H1 (cell line): ENCODE data around the gene PUSL1.
A peak's percentile ranks its signal among the peaks of the same experiment; 100 is the strongest.

Experiments
- CEBPB ChIP-seq: IDR thresholded peaks from 2 replicates; pipeline ENCODE4 v1.6.1; 2012; ENCODE audit warnings: low read depth, low read length
- CHD2 ChIP-seq: IDR thresholded peaks from 2 replicates; pipeline ENCODE4 v1.6.1; 2012; ENCODE audit warnings: low read length, improper control_type of control experiment
- FOSL1 ChIP-seq: IDR thresholded peaks from 2 replicates; pipeline ENCODE4 v1.6.1; 2011; ENCODE audit warnings: mild to moderate bottlenecking, low read depth, low read length, moderate library complexity; ENCODE audit not compliant: insufficient read depth
- JUN ChIP-seq: IDR thresholded peaks from 2 replicates; pipeline ENCODE4 v1.6.1; 2011; ENCODE audit warnings: low read depth, mild to moderate bottlenecking, improper control_type of control experiment, low read length
- JUND ChIP-seq: IDR thresholded peaks from 2 replicates; pipeline ENCODE4 v1.6.1; 2011; ENCODE audit warnings: mild to moderate bottlenecking, improper control_type of control experiment, low read length
- PHF8 ChIP-seq: fragments of 200-600 bp; sonication (generic); conservative IDR thresholded peaks from 2 replicates; pipeline ENCODE4 v1.7.1; 2012; ENCODE audit warnings: low read depth, mild to moderate bottlenecking, inconsistent platforms, low read length, moderate library complexity
- POLR2A ChIP-seq, 2 experiments: IDR thresholded peaks; 1 replicate in 1 of 2; 2 replicates in 1 of 2; pipeline ENCODE4 v1.6.1; 2011; ENCODE audit warnings: low read depth in 2 of 2, low read length in 2 of 2, mild to moderate bottlenecking in 2 of 2; ENCODE audit errors: control extremely low read depth in 1 of 2
- POLR2AphosphoS5 ChIP-seq: IDR thresholded peaks from 2 replicates; pipeline ENCODE4 v1.6.1; 2011; ENCODE audit warnings: low read depth, low read length
- SIN3A ChIP-seq, 2 experiments: IDR thresholded peaks in 1 of 2; conservative IDR thresholded peaks in 1 of 2; 2 replicates each; pipeline ENCODE4 v1.6.1; 2011 to 2012; ENCODE audit warnings: low read length in 2 of 2, improper control_type of control experiment in 1 of 2, low read depth in 1 of 2, mild to moderate bottlenecking in 1 of 2
- SIX5 ChIP-seq: IDR thresholded peaks from 2 replicates; pipeline ENCODE4 v1.6.1; 2011; ENCODE audit warnings: mild to moderate bottlenecking, low read depth, low read length
- SUZ12 ChIP-seq: fragments of 200-600 bp; sonication (generic); IDR thresholded peaks from 2 replicates; pipeline ENCODE4 v1.6.1; 2012; ENCODE audit warnings: mild to moderate bottlenecking, inconsistent platforms, low read length, moderate library complexity, mixed read lengths
- TEAD4 ChIP-seq: IDR thresholded peaks from 2 replicates; pipeline ENCODE4 v1.6.1; 2012; ENCODE audit warnings: low read depth, low read length, inconsistent platforms, mixed read lengths
- TF ChIP-seq, protein P1 (sequence below), 3 experiments: IDR thresholded peaks; 1 replicate in 2 of 3; 2 replicates in 1 of 3; pipeline versions ENCODE4 v1.5.1 to v1.6.1; 2011; ENCODE audit warnings: low read length in 3 of 3, mild to moderate bottlenecking in 3 of 3, inconsistent platforms in 2 of 3, low read depth in 1 of 3, moderate library complexity in 1 of 3; ENCODE audit not compliant: insufficient read depth in 1 of 3; ENCODE audit errors: control extremely low read depth in 1 of 3
- TF ChIP-seq, protein P2 (sequence below): IDR thresholded peaks from 2 replicates; pipeline ENCODE4 v1.6.1; 2011; ENCODE audit warnings: low read depth, mild to moderate bottlenecking, low read length; ENCODE audit not compliant: insufficient read depth

DNA sequence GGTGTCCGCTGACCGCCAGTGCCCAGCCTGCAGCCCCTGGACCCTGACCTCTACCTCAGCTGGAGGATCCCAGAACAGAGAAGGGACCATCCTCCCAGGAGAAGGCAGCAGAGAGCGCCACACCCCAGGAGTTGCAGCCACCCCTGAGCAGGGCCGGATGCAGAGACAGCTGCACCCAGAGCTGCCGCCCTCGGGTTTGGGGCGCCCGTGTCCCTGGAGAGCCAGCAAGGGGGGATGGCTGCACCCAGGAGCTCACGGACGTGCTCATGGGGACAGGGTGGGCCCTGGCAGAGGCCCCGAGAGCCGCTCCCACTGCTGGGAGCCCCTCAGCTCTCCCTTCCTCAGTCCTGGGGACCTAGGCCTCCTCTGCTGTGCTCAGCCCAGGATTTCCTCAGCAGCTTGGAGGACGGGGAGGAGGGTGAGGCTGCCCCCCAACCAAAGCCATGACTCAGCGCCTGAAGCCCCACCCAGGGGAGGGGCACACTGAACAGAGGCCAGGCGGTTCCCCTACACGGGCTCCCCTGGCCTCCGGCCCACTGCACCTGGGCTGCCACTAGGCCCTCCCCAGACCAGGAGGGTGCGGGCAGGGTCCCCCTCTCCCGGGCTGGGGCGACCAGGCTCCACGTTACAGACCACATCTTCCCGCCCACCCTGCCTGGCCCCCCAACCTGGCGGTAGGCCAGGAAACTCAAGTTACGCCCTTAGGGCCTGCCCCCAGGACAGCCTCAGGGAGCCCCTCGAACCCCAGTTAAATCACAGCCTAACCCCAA lies 2.9 kb upstream of the PUSL1 start:
- TF ChIP-seq, protein P1, sequence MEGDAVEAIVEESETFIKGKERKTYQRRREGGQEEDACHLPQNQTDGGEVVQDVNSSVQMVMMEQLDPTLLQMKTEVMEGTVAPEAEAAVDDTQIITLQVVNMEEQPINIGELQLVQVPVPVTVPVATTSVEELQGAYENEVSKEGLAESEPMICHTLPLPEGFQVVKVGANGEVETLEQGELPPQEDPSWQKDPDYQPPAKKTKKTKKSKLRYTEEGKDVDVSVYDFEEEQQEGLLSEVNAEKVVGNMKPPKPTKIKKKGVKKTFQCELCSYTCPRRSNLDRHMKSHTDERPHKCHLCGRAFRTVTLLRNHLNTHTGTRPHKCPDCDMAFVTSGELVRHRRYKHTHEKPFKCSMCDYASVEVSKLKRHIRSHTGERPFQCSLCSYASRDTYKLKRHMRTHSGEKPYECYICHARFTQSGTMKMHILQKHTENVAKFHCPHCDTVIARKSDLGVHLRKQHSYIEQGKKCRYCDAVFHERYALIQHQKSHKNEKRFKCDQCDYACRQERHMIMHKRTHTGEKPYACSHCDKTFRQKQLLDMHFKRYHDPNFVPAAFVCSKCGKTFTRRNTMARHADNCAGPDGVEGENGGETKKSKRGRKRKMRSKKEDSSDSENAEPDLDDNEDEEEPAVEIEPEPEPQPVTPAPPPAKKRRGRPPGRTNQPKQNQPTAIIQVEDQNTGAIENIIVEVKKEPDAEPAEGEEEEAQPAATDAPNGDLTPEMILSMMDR (IDR thresholded peaks at IDR 0.05; ENCODE audit: control extremely low read depth in 1 of 3, insufficient read depth in 1 of 3, low read depth in 1 of 3, low read length in 3 of 3), result peak in 1 of 3 experiments; percentile 9; a peak in 1 of 4 replicates
- TF ChIP-seq SIN3A (conservative IDR thresholded peaks at IDR 0.05 in 1 of 2, IDR thresholded peaks at IDR 0.05 in 1 of 2; ENCODE audit: low read depth in 1 of 2, low read length in 2 of 2) (no peak), JUND (no peak), FOSL1 (no peak), SUZ12 (no peak), TEAD4 (no peak), CHD2 (no peak), POLR2A (IDR thresholded peaks at IDR 0.05; ENCODE audit: control extremely low read depth in 1 of 2, low read depth in 2 of 2, low read length in 2 of 2) (no peak), POLR2AphosphoS5 (no peak), CEBPB (no peak), PHF8 (no peak), SIX5 (no peak), JUN (no peak)
- TF ChIP-seq, protein P2, sequence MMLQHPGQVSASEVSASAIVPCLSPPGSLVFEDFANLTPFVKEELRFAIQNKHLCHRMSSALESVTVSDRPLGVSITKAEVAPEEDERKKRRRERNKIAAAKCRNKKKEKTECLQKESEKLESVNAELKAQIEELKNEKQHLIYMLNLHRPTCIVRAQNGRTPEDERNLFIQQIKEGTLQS, result no peak
